Measurements from ENCODE around the gene SLC25A48.

Gene SLC25A48

GRCh38 chr5:135916638-135917263 is 82.3 kb downstream of the SLC25A48 start:
- FAIRE-seq: no peak

GRCh38 chr5:135920199-135920598 is 85.7 kb downstream of the SLC25A48 start:
- no peak for DNase-seq (ENCODE audit: low spot score)
- no peak for FAIRE-seq

More at GRCh38 chr5:135916638-135917263, 82.3 kb downstream of the SLC25A48 start:
- DNase-seq (ENCODE audit: low spot score): no peak

GRCh38 chr5:135921388-135921787 is 86.9 kb downstream of the SLC25A48 start:
- FAIRE-seq (no peak), DNase-seq (ENCODE audit: low spot score) (no peak)

- no peak for DNase-seq (ENCODE audit: low spot score)
- no peak for FAIRE-seq
These were observed 95.8 kb downstream of the SLC25A48 start for GRCh38 chr5:135930029-135930948.

GRCh38 chr5:135930949-135931295 is 96.5 kb downstream of the SLC25A48 start:
- DNase-seq (ENCODE audit: low spot score) (no peak), FAIRE-seq (no peak)

- DNase-seq (ENCODE audit: low spot score): no peak
- FAIRE-seq: no peak
These were observed 100.5 kb downstream of the SLC25A48 start for GRCh38 chr5:135934939-135935338.

GRCh38 chr5:135937245-135937911 is 102.9 kb downstream of the SLC25A48 start:
- no peak for FAIRE-seq

More at GRCh38 chr5:135937245-135937911, 102.9 kb downstream of the SLC25A48 start:
- DNase-seq (ENCODE audit: low spot score): no peak
